GM12892 (cell line): ENCODE measurements around the gene BLMH.

ENCODE experiments used
- POLR2A ChIP-seq: IDR thresholded peaks from 2 replicates; pipeline ENCODE4 v1.6.1; 2011; ENCODE audit warnings: low read depth, low read length, control low read depth
- POLR2AphosphoS5 ChIP-seq: IDR thresholded peaks from 2 replicates; pipeline ENCODE4 v1.6.1; 2011; ENCODE audit warnings: low read depth, low read length, control low read depth

- TF ChIP-seq POLR2AphosphoS5 (no peak), POLR2A (no peak)
These were observed 45.8 kb upstream of the BLMH start for GRCh38 chr17:30337393-30337999.
